HepG2 (cell line): ENCODE results near the gene NUDT21. TPM values are rescaled to one million over a fixed set of nuclear protein-coding genes. Genes with fewer than 3 reads are reported as not detected.

Experiments used
- ATAC-seq: fragments of 200-7000 bp; cut with Tn5 transposase; 3 replicates; pipeline ENCODE4 v1.9.1; 2020; ENCODE audit warnings: mild to moderate bottlenecking, moderate library complexity
- BruUV-seq: library from RNA; stranded (reverse); fragments of 400-500 nt; replicated peaks from 2 replicates; lab custom pipeline; 2021; lab: Mats Ljungman, UMichigan
- CTCF ChIA-PET: fragments of 300-600 bp; formaldehyde crosslinking; extraction: SDS; loops from one replicate; lab custom pipeline; 2021; ENCODE audit warnings: low total read pairs, inconsistent platforms, low intra/inter-chr PET ratio; lab: Yijun Ruan, JAX
- POLR2A ChIA-PET: fragments of 350-600 bp; sonication (Branson Sonifier 250); formaldehyde crosslinking; loops from one replicate; lab custom pipeline; 2020; ENCODE audit warnings: antibody characterized with exemption, inconsistent platforms; lab: Yijun Ruan, JAX
- DNase-seq: peaks from one replicate; pipeline ENCODE4 v3.0.0-alpha.2; 2015; ENCODE audit warnings: low spot score
- FAIRE-seq: peaks from 3 replicates; lab custom pipeline; 2011; peaks lifted over from hg19 to GRCh38; lab: Jason Lieb, UNC
- H2AFZ ChIP-seq: one replicate; pipeline ENCODE4 v1.6.1; 2011; ENCODE audit warnings: low read length, inconsistent platforms
- H3K27ac ChIP-seq: fragments of 300-600 bp; 3 replicates; pipeline ENCODE4 v1.8.0; 2011; ENCODE audit warnings: mixed run types, mild to moderate bottlenecking, mixed read lengths, low read length, inconsistent platforms; ENCODE audit not compliant: insufficient read depth; ENCODE audit errors: extremely low read length
- H3K27me3 ChIP-seq, 2 experiments: fragments of 200-600 bp in 1 of 2; 2 replicates in 1 of 2; 3 replicates in 1 of 2; pipeline versions ENCODE4 v1.6.0 to v1.8.0; 2011; ENCODE audit warnings: low read length in 2 of 2, mild to moderate bottlenecking in 2 of 2, moderate library complexity in 2 of 2, inconsistent platforms in 1 of 2; ENCODE audit not compliant: insufficient read depth in 2 of 2, control insufficient read depth in 1 of 2
- H3K36me3 ChIP-seq, 2 experiments: fragments of 200-600 bp in 1 of 2; replicated peaks in 1 of 2; 2 replicates in 1 of 2; 3 replicates in 1 of 2; pipeline versions ENCODE4 v1.5.1 to v1.8.0; 2011; ENCODE audit warnings: low read length in 2 of 2, inconsistent platforms in 1 of 2; ENCODE audit not compliant: insufficient read depth in 2 of 2, control insufficient read depth in 1 of 2
- H3K4me1 ChIP-seq: 2 replicates; pipeline ENCODE4 v1.5.1; 2012; ENCODE audit warnings: low read length, inconsistent platforms; ENCODE audit not compliant: insufficient read depth
- H3K4me2 ChIP-seq: 2 replicates; pipeline ENCODE4 v1.6.0; 2011; ENCODE audit warnings: low read depth, low read length, inconsistent platforms
- H3K4me3 ChIP-seq, 3 experiments: fragments of 200-600 bp in 1 of 3; sonication (generic), shearing (Covaris generic) in 1 of 3; replicated peaks in 1 of 3; 2 replicates each; pipeline ENCODE4 v1.5.1; 2011 to 2016; ENCODE audit warnings: low read length in 3 of 3, inconsistent platforms in 2 of 3, low read depth in 2 of 3, mild to moderate bottlenecking in 2 of 3, control low read depth in 1 of 3, mixed read lengths in 1 of 3; ENCODE audit not compliant: insufficient read depth in 1 of 3
- H3K79me2 ChIP-seq: one replicate; pipeline ENCODE4 v1.6.1; 2011; ENCODE audit warnings: low read length, inconsistent platforms; ENCODE audit not compliant: insufficient read depth
- H3K9ac ChIP-seq: 2 replicates; pipeline ENCODE4 v1.6.0; 2011; ENCODE audit warnings: mild to moderate bottlenecking, low read depth, low read length, inconsistent platforms; ENCODE audit not compliant: insufficient read depth
- H3K9me3 ChIP-seq: 2 replicates; pipeline ENCODE4 v1.5.1; 2012; ENCODE audit warnings: mild to moderate bottlenecking, low read length
- H4K20me1 ChIP-seq: 2 replicates; pipeline ENCODE4 v1.6.0; 2011; ENCODE audit warnings: inconsistent platforms, mild to moderate bottlenecking, low read length, moderate library complexity; ENCODE audit not compliant: insufficient read depth
- PHF20 ChIP-seq: sonication (generic); formaldehyde crosslinking; IDR thresholded peaks from 2 replicates; pipeline ENCODE4 v1.5.0; 2020; ENCODE audit warnings: mild to moderate bottlenecking, missing genetic modification reagents
- RORA ChIP-seq: sonication (generic); formaldehyde crosslinking; IDR thresholded peaks from 2 replicates; pipeline ENCODE4 v1.5.0; 2020; ENCODE audit warnings: mild to moderate bottlenecking, missing genetic modification reagents, moderate library complexity
- ZBTB1 ChIP-seq: sonication (generic); formaldehyde crosslinking; IDR thresholded peaks from 2 replicates; pipeline ENCODE4 v1.4.0; 2020; ENCODE audit warnings: missing genetic modification reagents, borderline replicate concordance
- ZFP90 ChIP-seq: sonication (generic); formaldehyde crosslinking; IDR thresholded peaks from 2 replicates; pipeline ENCODE4 v1.8.0; 2022; ENCODE audit warnings: missing genetic modification reagents, mild to moderate bottlenecking, inconsistent platforms, borderline replicate concordance
- ZMYM3 ChIP-seq: sonication (generic); formaldehyde crosslinking; IDR thresholded peaks from 2 replicates; pipeline ENCODE4 v1.5.1; 2020; ENCODE audit warnings: mild to moderate bottlenecking, missing genetic modification reagents
- ZNF709 ChIP-seq: sonication (generic); formaldehyde crosslinking; IDR thresholded peaks from 2 replicates; pipeline ENCODE4 v1.5.0; 2020; ENCODE audit warnings: mild to moderate bottlenecking, missing genetic modification reagents
- ZNF770 ChIP-seq: sonication (generic); formaldehyde crosslinking; IDR thresholded peaks from 2 replicates; pipeline ENCODE4 v1.5.0; 2020; ENCODE audit warnings: mild to moderate bottlenecking, missing genetic modification reagents
- in situ Hi-C: cut with HindIII; loops from 2 replicates; pipeline ENCODE4 v1.10.0; 2017; ENCODE audit warnings: low pct_unique_long_range_greater_than_20kb; ENCODE audit not compliant: extremely low pct_ligation_motif_present
- intact Hi-C: fragments of 100-400 bp; cut with micrococcal nuclease; formaldehyde crosslinking; loops from one replicate; pipeline ENCODE4 v1.10.0; 2022; ENCODE audit not compliant: unreplicated experiment
- polyA plus RNA-seq, 8 experiments: library from polyadenylated mRNA; depleted of rRNA in 3 of 8; stranded (reverse) in 7 of 8; unstranded in 1 of 8; fragments of >200 nt; fragmentation: Illumina TruSeq in 4 of 8; extraction: Trizol in 4 of 8; gene quantifications; 2 replicates each; pipeline versions ENCODE4 v1.2.1 to v1.2.3, GENCODE V29; 2011 to 2016; ENCODE audit warnings: low read depth in 4 of 8, missing spikeins in 1 of 8, mixed read lengths in 1 of 8; ENCODE audit not compliant: insufficient read depth in 1 of 8
- total RNA-seq, 5 experiments: library from RNA; depleted of rRNA; stranded (reverse); fragments of >200 nt; fragmentation: Illumina TruSeq; extraction: Trizol; gene quantifications; 2 replicates each; pipeline ENCODE4 v1.2.3, GENCODE V29; 2016; ENCODE audit warnings: low read depth in 1 of 5

The NUDT21 gene
- total and polyA plus RNA-seq, 2 of the 13 experiments (the other 11 are each of a cell fraction or from before 2014, with no cell fraction given), result 177 to 210 TPM

- TF ChIP-seq ZNF709 (no peak), ZBTB1 (CRISPR knock-in tag) (no peak)
Measured at GRCh38 chr16:56421313-56421712, 29.8 kb downstream of the NUDT21 start (continued).

- H3K4me3 ChIP-seq, result no peak overlapping the region
- ChIA-PET CTCF (no interaction called here), POLR2A (no interaction called here)
- DNase-seq (no peak), FAIRE-seq (no peak)
- peak overlapping the region; percentile 9; the same call in 1 of the 2 replicates for H3K4me2 ChIP-seq
- no TSS peak for BruUV-seq
- peaks cover 0 to 2% of the 10 kb centered on the region in 2 experiments; a peak in 3 of 5 replicates for H3K36me3 ChIP-seq
- intact Hi-C loops, result no loop called here
- H3K27me3 ChIP-seq, result no peaks in the 10 kb centered on the region; a peak in 2 of 5 replicates
- H2AFZ ChIP-seq, result no peak overlapping the region
- TF ChIP-seq PHF20 (CRISPR knock-in tag) (no peak), ZMYM3 (peak; percentile 46; the same call in 1 of the 2 replicates), ZFP90 (CRISPR knock-in tag) (peak; percentile 81; the same call in 1 of the 2 replicates), RORA (CRISPR knock-in tag) (no peak), ZNF770 (CRISPR knock-in tag) (peak; percentile 93)
- TF ChIP-seq, all 625 proteins: peak for 3
- in situ Hi-C loops, result no loop called here
- Histone ChIP-seq H3K27ac (peak overlapping the region; percentile 27), H3K4me1 (peaks cover 57% of the 10 kb centered on the region), H3K79me2 (peaks cover 86% of the 10 kb centered on the region), H3K9me3 (no peaks in the 10 kb centered on the region), H3K9ac (no peak overlapping the region), H4K20me1 (peaks cover 11% of the 10 kb centered on the region)
- no peak for ATAC-seq
Measured at GRCh38 chr16:56420613-56421012, 30.5 kb downstream of the NUDT21 start.
